Measurements from ENCODE around the gene MED19.

MED19 gene

DNA sequence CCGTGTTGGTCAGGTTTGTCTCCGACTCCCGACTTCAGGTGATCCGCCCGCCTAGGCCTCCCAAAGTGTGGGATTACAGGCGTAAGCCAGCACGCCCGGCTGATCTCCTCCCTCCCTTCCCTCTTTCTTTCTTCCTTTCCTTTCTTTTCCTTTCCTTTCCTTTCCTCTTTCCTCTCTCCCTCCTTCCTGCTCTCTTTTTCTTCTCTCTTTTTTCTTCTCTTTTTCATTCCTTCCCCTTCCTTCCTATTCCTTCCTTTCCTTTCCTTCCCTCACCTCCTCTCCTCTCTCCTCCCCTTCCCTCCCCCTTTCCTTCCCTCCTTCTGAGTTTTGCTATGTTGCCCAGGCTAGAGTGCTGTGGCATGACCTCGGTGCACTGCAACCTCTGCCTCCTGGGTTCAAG, 48.0 kb downstream of the MED19 start:
- no peak overlapping the region for H3K4me2 ChIP-seq (ENCODE audit: insufficient read depth, low read length)
- no peak overlapping the region for H2AFZ ChIP-seq (ENCODE audit: low read depth, low read length)
- no peak overlapping the region for H3K27ac ChIP-seq (ENCODE audit: low read length)
- ATAC-seq (ENCODE audit: insufficient read depth, low read depth) (no peak), DNase-seq (no peak)
- H3K4me3 ChIP-seq (ENCODE audit: low read depth in 1 of 2, low read length in 2 of 2), result no peak overlapping the region
- peaks cover 8% of the 10 kb centered on the region; the same call in 1 of the 2 replicates for H4K20me1 ChIP-seq (ENCODE audit: insufficient read depth, low read length)
- no peak overlapping the region for H3K9ac ChIP-seq (ENCODE audit: low read depth, low read length)
- H3K36me3 ChIP-seq (ENCODE audit: insufficient read depth, low read length), result peaks cover 30% of the 10 kb centered on the region
- no peaks in the 10 kb centered on the region for H3K27me3 ChIP-seq (ENCODE audit: insufficient read depth, low read length, poor library complexity)
- H3K79me2 ChIP-seq (ENCODE audit: insufficient read depth, low read length), result peaks cover 33% of the 10 kb centered on the region
- TF ChIP-seq EZH2 (IDR thresholded peaks at IDR 0.05; ENCODE audit: borderline replicate concordance, low read depth, low read length, severe bottlenecking), result no peak
- peaks cover 27% of the 10 kb centered on the region for H3K4me1 ChIP-seq (ENCODE audit: insufficient read depth, low read length)
- no peaks in the 10 kb centered on the region for H3K9me3 ChIP-seq (ENCODE audit: insufficient read depth, low read length, severe bottlenecking)

DNA sequence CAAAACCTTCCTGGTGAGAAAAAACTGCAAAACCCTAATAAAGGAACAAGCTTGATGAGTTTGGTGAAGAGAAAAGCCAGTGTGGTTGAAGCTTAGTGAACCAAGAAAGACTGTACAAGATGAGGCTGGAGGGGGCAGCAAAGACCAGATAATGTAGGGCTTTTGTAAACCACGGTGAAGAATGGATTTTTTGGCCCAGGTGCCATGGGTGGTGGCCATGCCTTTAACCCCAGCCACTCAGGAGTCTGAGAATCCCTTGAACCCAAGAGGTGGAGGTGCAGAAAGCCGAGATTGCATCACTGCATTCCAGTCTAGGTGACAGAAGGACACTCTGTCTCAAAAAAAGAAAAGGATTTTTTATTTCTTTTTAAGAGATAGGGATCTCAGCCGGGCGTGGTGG, 49.1 kb downstream of the MED19 start:
- TF ChIP-seq EZH2 (IDR thresholded peaks at IDR 0.05; ENCODE audit: borderline replicate concordance, low read depth, low read length, severe bottlenecking), result no peak
- TF ChIP-seq, protein P1, sequence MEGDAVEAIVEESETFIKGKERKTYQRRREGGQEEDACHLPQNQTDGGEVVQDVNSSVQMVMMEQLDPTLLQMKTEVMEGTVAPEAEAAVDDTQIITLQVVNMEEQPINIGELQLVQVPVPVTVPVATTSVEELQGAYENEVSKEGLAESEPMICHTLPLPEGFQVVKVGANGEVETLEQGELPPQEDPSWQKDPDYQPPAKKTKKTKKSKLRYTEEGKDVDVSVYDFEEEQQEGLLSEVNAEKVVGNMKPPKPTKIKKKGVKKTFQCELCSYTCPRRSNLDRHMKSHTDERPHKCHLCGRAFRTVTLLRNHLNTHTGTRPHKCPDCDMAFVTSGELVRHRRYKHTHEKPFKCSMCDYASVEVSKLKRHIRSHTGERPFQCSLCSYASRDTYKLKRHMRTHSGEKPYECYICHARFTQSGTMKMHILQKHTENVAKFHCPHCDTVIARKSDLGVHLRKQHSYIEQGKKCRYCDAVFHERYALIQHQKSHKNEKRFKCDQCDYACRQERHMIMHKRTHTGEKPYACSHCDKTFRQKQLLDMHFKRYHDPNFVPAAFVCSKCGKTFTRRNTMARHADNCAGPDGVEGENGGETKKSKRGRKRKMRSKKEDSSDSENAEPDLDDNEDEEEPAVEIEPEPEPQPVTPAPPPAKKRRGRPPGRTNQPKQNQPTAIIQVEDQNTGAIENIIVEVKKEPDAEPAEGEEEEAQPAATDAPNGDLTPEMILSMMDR (IDR thresholded peaks at IDR 0.05; ENCODE audit: borderline replicate concordance, extremely low read depth, low read length, poor library complexity, severe bottlenecking), result peak; percentile 48
- no peak overlapping the region for H3K9ac ChIP-seq (ENCODE audit: low read depth, low read length)
- peaks cover 33% of the 10 kb centered on the region for H3K79me2 ChIP-seq (ENCODE audit: insufficient read depth, low read length)
- no peaks in the 10 kb centered on the region for H3K9me3 ChIP-seq (ENCODE audit: insufficient read depth, low read length, severe bottlenecking)
- H2AFZ ChIP-seq (ENCODE audit: low read depth, low read length), result no peak overlapping the region
- no peak overlapping the region for H3K4me3 ChIP-seq (ENCODE audit: low read depth in 1 of 2, low read length in 2 of 2)
- no peak overlapping the region for H3K27ac ChIP-seq (ENCODE audit: low read length)
- DNase-seq (no peak), ATAC-seq (ENCODE audit: insufficient read depth, low read depth) (no peak)
- peaks cover 30% of the 10 kb centered on the region for H3K36me3 ChIP-seq (ENCODE audit: insufficient read depth, low read length)
- 0 out of 2 replicates have a peak, but pooled peaks cover 9% of the 10 kb centered on the region for H4K20me1 ChIP-seq (ENCODE audit: insufficient read depth, low read length)
- no peak overlapping the region for H3K4me2 ChIP-seq (ENCODE audit: insufficient read depth, low read length)
- peaks cover 37% of the 10 kb centered on the region for H3K4me1 ChIP-seq (ENCODE audit: insufficient read depth, low read length)
- H3K27me3 ChIP-seq (ENCODE audit: insufficient read depth, low read length, poor library complexity), result no peaks in the 10 kb centered on the region

DNA sequence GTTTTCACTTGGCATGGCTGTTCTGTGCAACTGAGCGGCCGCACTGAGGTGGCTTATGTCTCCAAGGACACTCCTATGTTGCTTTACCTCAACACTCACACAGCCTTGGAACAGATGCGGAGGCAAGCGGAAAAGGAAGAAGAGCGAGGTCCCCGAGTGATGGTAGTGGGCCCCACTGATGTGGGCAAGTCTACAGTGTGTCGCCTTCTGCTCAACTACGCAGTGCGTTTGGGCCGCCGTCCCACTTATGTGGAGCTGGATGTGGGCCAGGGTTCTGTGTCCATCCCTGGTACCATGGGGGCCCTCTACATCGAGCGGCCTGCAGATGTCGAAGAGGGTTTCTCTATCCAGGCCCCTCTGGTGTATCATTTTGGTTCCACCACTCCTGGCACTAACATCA, 52.3 kb downstream of the MED19 start:
- Histone ChIP-seq H3K9me3 (ENCODE audit: insufficient read depth, low read length, severe bottlenecking) (no peaks in the 10 kb centered on the region), H3K4me2 (ENCODE audit: insufficient read depth, low read length) (peak overlapping the region; percentile 5; the same call in 1 of the 2 replicates), H2AFZ (ENCODE audit: low read depth, low read length) (no peak overlapping the region), H4K20me1 (ENCODE audit: insufficient read depth, low read length) (0 out of 2 replicates have a peak, but pooled peaks cover 11% of the 10 kb centered on the region), H3K4me1 (ENCODE audit: insufficient read depth, low read length) (peaks cover 35% of the 10 kb centered on the region), H3K36me3 (ENCODE audit: insufficient read depth, low read length) (peaks cover 30% of the 10 kb centered on the region), H3K4me3 (ENCODE audit: low read depth in 1 of 2, low read length in 2 of 2) (no peak overlapping the region), H3K79me2 (ENCODE audit: insufficient read depth, low read length) (peaks cover 36% of the 10 kb centered on the region), H3K9ac (ENCODE audit: low read depth, low read length) (no peak overlapping the region), H3K27ac (ENCODE audit: low read length) (no peak overlapping the region), H3K27me3 (ENCODE audit: insufficient read depth, low read length, poor library complexity) (no peaks in the 10 kb centered on the region)
- DNase-seq, result no peak
- TF ChIP-seq, protein P1 (IDR thresholded peaks at IDR 0.05; ENCODE audit: borderline replicate concordance, extremely low read depth, low read length, poor library complexity, severe bottlenecking), result no peak
- no peak for TF ChIP-seq EZH2 (IDR thresholded peaks at IDR 0.05; ENCODE audit: borderline replicate concordance, low read depth, low read length, severe bottlenecking)
- no peak for ATAC-seq (ENCODE audit: insufficient read depth, low read depth)

DNA sequence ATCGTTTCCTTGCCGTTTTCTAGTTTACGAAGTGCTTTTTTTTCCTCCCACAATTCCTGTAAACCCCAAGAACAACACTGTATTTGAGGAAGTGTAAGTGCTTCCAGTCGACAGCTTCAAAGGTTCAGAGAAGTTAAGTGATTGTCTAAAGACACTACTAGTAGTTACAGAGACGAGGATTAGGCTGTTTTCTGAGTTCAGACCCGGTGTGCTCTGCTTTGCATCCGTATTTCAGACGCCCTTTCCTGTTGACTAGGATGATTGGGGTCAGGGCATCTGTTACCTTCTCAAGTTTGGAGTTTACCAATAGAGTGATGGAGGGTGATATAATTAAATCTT, 54.0 kb downstream of the MED19 start:
- Histone ChIP-seq H2AFZ (ENCODE audit: low read depth, low read length) (peak overlapping the region; percentile 88), H3K27me3 (ENCODE audit: insufficient read depth, low read length, poor library complexity) (no peaks in the 10 kb centered on the region), H3K9me3 (ENCODE audit: insufficient read depth, low read length, severe bottlenecking) (no peaks in the 10 kb centered on the region), H3K27ac (ENCODE audit: low read length) (peak overlapping the region; percentile 94), H3K4me3 (ENCODE audit: low read depth in 1 of 2, low read length in 2 of 2) (peak overlapping the region; percentile 88 to 94), H3K4me1 (ENCODE audit: insufficient read depth, low read length) (peaks cover 36% of the 10 kb centered on the region), H3K36me3 (ENCODE audit: insufficient read depth, low read length) (peaks cover 30% of the 10 kb centered on the region), H3K4me2 (ENCODE audit: insufficient read depth, low read length) (peak overlapping the region; percentile 85), H3K9ac (ENCODE audit: low read depth, low read length) (peak overlapping the region; percentile 72), H3K79me2 (ENCODE audit: insufficient read depth, low read length) (peaks cover 36% of the 10 kb centered on the region), H4K20me1 (ENCODE audit: insufficient read depth, low read length) (0 out of 2 replicates have a peak, but pooled peaks cover 11% of the 10 kb centered on the region)
- DNase-seq (no peak), ATAC-seq (ENCODE audit: insufficient read depth, low read depth) (no peak)
- TF ChIP-seq, protein P1 (IDR thresholded peaks at IDR 0.05; ENCODE audit: borderline replicate concordance, extremely low read depth, low read length, poor library complexity, severe bottlenecking), result no peak
- TF ChIP-seq EZH2 (IDR thresholded peaks at IDR 0.05; ENCODE audit: borderline replicate concordance, low read depth, low read length, severe bottlenecking), result no peak
